Activated CD4-positive, alpha-beta T cell treated with anti-CD3 and anti-CD28 coated beads, Interleukin-2, amount 50 U/mL, for 24 hours (primary cell): ENCODE data around the gene HTT-AS.

ENCODE experiments used
- DNase-seq, 2 donors: peaks; one replicate each; pipeline ENCODE4 v3.0.0-alpha.2; 2020; ENCODE audit warnings: low read depth in 1 of 2, low spot score in 1 of 2

Gene HTT-AS

DNA sequence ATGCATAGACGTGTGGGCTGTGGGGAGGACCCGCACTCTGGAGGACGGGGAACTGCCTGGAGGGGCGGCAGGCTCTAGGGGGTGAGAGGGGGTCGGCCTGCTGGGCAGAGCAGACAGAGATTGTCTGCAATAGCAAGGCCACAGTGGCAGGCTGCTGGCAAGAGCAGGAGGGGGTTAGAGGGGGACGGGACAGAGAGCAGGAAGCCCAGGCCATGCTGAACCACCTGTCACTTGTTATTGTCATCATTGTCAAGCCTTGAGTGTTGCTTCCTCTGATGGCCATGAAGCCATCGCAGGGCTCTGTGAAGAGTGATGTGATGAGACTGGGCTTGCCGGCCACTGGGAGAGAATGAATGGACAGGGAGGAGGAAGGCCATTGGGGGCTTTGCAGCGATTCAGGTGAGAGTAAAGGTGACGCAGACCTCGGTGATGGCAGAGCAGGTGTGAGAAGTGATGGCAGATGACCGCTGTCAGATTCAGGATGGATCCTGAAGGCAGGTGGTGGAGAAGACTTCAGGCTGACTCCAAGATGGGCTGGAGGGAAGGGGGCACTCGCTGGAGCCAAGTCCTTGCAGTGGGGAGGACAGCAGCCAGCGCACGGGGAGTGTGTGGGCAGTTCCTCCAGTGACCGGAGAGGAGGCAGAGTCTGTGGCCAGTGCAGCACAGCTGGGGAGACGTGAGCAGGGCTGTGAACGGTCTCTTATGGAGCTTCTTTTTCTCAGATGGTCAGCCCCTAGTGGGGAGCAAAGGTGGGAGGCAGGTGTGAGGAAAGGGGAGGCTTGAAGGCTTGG, 43.6 kb downstream of the HTT-AS start:
- no peak for DNase-seq

DNA sequence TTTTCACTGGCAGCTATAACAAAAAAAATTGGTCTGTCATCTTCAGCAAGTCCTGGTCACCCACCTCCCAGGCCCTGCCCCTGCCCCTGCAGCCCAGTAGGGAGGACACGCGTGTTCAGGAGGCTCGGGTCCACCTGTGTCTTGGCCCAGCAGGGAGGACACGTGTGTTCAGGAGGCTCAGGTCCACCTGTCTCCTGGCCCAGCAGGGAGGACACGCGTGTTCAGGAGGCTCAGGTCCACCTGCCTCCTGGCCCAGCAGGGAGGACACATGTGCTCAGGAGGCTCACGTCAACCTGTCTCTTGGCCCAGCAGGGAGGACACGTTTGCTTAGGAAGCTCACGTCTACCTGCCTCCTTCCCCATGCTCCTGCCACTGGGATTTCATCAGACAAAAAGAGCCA, 44.9 kb downstream of the HTT-AS start:
- DNase-seq: no peak

DNA sequence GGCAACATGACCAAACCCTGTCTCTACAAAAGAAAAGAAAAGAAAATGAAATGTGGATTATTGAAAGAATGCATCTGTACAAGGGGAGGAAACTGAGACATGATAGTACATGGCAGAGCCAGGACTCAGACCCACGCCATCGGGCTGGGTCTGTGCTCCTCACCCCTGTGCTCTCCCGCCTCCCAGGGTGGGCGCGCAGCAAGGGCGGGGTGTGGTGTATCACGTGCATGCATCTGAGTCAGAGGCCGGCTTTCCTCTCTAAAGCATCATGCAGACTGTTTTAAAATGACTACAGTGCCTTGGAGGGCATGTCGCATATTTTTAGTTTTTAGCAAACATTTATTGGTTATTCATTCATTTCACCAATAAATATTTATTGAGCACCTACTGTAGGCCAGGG, 47.8 kb downstream of the HTT-AS start:
- no peak for DNase-seq

DNA sequence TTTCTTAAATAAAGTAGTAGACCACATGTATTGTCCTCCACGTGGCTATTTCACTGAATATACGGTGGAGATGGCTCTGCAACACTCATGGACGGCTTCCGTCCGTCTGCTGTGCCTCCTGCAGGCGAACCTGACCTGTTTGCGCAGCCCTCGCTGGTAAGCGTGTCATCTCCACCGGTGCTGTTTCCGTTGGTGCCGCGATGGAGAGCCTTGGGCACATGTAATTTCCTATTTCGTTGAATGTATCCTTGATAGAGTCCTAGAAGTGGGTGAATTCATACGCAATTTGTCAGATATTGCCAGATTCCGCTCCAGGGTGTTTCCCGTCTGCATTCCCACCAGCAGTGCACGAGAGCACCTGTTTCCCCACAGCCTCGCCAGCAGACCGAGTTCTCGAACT, 48.5 kb downstream of the HTT-AS start:
- DNase-seq: no peak

DNA sequence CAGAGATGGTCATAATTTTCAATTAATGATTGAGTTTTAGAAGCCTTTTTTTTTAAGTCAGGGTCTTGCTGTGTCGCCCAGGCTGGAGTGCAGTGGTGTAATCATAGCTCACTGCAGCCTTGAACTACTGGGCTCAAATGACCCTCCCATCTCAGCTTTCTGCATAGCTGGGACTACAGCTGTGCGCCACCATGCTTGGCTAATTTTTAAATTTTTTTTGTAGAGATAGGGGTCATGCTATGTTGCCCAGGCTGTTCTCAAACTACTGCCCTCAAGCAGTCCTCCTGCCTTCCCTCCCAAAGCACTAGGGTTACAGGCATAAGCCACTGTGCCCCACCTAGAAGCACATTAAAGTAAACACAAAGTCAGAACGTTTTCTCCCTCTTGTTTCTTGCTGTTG, 51.7 kb downstream of the HTT-AS start:
- no peak for DNase-seq

DNA sequence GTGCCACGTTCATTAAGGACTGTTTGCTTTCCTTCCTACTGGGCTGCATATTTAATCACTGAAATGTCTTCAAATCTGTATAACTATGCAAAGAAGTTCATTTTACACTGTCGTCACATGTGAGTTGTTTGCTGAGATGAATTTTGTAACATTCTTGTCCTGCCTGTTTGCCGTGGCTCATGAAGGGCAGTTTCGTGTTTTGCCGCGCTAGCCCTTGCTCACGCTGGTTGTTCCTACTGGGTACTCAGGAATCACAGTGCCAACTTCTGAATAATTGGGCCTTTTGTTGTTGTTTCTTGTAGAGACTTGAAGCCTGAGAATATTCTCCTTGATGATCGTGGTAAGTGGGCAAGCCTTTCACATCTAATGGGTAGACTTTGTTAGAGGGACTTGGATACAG, 52.2 kb downstream of the HTT-AS start:
- DNase-seq: no peak

DNA sequence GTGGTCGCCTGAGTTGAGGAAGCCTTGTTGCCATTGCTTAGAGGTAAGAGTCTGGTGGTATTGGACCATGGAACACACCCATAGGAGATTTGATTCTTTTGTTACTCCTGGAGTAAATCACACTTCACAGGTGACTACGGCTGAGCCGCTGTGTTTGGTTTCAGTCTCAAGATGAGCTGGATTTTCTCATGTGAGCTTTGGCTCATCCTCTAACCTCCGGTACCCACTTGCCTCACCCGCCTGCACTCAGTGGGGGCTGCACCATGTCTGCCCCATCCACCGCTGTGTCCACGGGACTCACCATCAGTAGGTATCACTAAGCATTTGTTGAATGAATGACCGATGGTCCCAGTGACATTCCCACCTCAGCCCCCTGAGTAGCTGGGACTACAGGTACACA, 52.7 kb downstream of the HTT-AS start:
- no peak for DNase-seq

DNA sequence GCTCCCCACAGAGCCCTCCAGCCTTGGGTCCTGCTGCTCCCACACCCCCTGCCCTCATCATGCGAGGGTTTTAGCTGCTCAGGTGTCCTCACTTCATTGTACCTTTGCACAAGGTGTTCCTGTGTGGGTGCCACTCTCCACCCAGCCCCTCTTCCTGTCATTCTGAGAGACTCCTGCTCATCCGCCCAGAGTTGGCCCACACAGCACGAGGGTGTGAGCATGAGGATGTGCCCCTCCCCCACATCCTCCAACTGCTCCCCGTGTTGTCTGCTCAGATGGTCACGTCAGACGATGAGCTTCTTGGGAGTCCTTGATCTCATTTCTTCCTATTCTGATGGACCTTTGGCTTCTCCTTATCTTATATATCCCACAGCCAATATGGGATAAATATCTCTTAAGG, 53.2 kb downstream of the HTT-AS start:
- DNase-seq: no peak

DNA sequence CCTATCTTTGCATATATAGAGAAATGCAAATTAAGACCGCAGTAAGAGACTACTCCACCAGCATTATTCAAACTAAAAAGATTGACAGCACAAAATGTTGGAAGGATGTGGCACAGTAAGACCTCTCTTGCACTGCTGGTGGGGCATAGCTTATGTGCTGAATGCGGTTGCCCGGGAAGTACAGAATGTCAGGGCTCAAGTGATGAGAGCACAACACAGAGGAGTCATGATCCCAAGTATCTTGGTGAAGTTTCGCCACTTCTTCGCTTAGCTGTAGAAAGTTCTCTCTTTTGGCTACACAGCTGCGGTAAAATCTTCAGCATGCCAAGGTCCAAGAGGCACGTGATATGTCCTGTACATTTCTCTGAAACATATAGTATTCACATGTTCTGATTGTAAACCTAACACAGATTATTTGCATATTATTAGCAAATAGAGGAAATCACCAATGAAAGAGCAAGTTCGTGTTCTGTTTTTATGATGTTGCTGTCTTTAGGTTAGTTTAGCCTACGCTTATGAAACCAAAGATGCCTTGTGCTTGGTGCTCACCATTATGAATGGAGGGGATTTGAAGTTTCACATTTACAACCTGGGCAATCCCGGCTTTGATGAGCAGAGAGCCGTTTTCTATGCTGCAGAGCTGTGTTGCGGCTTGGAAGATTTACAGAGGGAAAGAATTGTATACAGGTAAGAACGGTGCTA, 55.0 kb downstream of the HTT-AS start:
- DNase-seq: no peak

DNA sequence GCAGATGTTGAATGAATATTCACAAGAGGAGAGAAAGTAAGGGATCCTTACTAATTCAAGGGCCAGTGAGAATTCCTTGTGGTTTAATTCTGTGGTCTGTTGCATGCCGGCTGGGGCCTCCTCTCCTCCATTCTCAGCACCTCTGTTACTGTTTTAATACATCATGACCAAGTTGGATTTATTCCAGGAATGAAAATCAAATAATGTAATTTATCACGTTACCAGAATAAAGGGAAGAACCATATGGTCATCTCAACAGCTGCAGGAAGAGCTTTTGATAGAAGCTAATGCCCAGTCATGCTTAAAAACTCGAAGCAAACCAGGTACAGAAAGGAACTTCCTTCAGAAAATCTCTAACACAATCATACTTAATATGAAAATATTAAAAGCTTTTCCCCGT, 56.8 kb downstream of the HTT-AS start:
- no peak for DNase-seq

DNA sequence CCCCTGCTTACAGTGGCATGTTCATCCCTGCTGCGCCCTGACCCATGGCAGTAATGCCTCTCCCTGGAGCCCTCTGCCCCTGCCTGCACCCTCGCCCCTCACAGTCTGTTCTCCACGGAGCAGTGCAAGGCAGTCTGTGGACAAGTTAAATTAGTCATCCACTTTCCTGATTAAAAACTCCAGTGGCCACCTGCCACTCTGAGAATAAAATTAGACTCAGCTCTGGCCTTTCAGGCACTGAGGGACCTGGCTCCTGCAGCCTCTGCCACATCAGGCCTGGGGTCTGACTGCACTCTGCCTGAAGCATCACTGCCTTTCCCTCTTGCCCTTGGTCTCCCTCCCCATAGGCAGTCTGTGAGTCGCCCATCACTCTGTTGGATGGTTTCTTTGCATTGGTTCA, 57.4 kb downstream of the HTT-AS start:
- no peak for DNase-seq

DNA sequence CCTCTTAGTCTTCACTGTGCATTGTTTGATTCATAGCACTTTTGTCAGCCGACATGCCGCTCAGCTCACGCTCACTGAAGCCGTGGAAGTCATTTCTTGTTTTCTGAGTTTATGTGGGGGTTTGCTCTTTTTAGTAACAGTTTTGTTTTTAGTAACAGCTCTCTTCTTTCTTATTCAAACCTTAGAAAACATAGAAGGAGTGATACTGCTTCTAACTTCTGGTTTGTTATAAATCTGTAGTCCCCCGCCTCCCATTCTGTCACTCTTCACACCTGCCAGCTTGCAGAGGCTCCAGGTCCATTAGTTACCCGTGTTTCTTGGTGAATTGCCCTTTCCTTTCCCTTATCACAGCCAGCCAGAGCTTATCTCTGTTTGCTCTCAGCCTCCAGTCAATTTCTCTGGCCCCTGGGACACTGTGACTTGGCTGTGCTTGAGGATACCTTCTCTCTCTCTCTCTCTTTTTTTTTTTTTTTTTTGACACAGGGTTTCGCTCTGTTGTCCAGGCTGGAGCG, 60.4 kb downstream of the HTT-AS start:
- no peak for DNase-seq
